ENCODE results near the gene SMG6. TPM values are rescaled to one million over a fixed set of nuclear protein-coding genes. Genes with fewer than 3 reads are reported as not detected.

Gene SMG6
- total and polyA plus RNA-seq, 4 experiments from 2014 or later, result 3.8 to 58.5 (median 30.6) TPM

DNA sequence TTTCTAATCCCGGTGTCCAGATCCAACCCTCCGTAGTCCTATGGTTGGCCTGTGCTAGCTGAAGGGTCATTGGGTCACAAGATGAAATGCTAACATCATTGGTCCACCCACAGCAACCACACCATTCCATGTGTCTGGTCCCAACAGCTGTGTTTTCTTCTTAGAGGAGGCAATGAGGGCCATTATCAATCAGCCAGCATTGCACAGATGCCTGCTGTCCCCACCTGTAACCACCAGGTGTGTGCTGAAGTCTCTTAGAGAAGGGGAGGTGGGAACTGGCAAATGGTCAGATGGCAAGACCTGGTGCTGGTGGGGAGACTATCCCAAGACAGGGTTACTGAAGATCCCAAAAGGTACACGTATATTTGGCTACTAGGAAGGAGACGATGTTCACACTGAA lies 211.3 kb downstream of the SMG6 start:
- peak overlapping the region in 6 of 7 donors; percentile 16 to 81 (median 46) for H3K27ac Mint-ChIP-seq
- DNase-seq, result no peak

DNA sequence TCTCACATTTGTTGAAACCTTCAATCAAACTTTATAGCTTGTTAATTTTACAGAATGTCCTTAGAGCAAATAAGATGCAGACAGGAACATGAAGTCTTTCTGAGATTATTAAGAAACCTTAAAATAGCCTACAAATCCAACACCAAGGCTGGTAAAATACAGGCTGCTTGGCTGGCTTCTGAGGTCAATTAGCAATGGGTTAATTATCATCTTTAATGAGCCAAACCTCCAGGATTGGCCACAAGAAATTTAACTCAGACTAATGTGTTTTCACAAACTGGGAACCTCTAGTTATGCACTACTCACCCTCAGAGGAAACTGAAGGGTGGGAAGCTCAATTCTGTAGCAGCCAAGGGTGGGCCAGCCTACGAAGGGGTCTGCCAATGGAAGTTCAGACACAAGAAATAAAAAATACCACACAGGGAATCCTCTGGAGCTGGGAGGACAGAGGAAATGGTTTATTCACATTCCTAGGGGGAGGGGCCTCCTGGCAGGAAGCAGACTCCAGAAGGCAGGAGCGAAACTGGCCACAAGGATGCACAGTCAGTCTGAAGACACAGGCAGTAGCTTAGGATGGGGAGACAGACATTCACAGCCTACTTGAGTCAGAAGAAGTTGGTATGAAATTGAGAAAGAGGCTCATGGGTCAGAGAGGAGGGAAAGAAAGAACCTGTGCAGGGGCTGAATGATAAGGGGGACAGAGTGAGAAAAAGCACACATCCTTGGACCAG lies 212.6 kb downstream of the SMG6 start:
- DNase-seq, result no peak
- H3K4me1 Mint-ChIP-seq, result peaks cover 38 to 62% (median 51%) of the 10 kb centered on the region in 4 donors
- H3K4me1 ChIP-seq (ENCODE audit: insufficient read depth, low read length), result peaks cover 50% of the 10 kb centered on the region
- intact Hi-C loops (cut with micrococcal nuclease), result no loop called here
- peaks cover 0 to 1% (median 0%) of the 10 kb centered on the region in 8 donors for H3K9me3 Mint-ChIP-seq
- H3K27ac ChIP-seq (ENCODE audit: low read depth, low read length), result peak overlapping the region; percentile 58
- ChIA-PET CTCF (ENCODE audit: partially characterized antibody) (interaction anchor here (0.9 to 4.0 kb wide), 6 partner anchors 8 to 209 kb away, joined by 3 to 42 read pairs (median 6); partner anchors contain the start of gene HIC1), POLR2A (ENCODE audit: partially characterized antibody) (interaction anchor here (1.0 to 3.2 kb wide), 9 partner anchors 11 to 212 kb away, joined by 3 to 26 read pairs (median 6); partner anchors contain the start of genes HIC1, SMG6 and SRR)
- no peak overlapping the region for H3K4me3 ChIP-seq (ENCODE audit: low read length in 2 of 2)
- H3K27me3 ChIP-seq (ENCODE audit: insufficient read depth, low read length), result no peaks in the 10 kb centered on the region
- H3K36me3 ChIP-seq (ENCODE audit: insufficient read depth, low read length), result no peaks in the 10 kb centered on the region
- no peaks in the 10 kb centered on the region for H3K27me3 Mint-ChIP-seq
- peak overlapping the region; percentile 90 to 100 (median 94) for H3K4me3 Mint-ChIP-seq
- H3K27ac Mint-ChIP-seq, result peak overlapping the region in 6 of 7 donors; percentile 62 to 97 (median 95)
- H3K36me3 Mint-ChIP-seq, result peaks cover 3 to 9% of the 10 kb centered on the region in 2 donors
- H3K9me3 ChIP-seq (ENCODE audit: control insufficient read depth in 1 of 2, low read length in 2 of 2), result no peaks in the 10 kb centered on the region

More for the DNA sequence above, 211.3 kb downstream of the SMG6 start:
- H3K27me3 ChIP-seq (ENCODE audit: insufficient read depth, low read length), result no peaks in the 10 kb centered on the region
- intact Hi-C loops (cut with micrococcal nuclease), result no loop called here
- peak overlapping the region in 4 of 8 donors; percentile 9 to 70 (median 65) for H3K4me3 Mint-ChIP-seq
- peaks cover 0 to 9% of the 10 kb centered on the region in 2 donors for H3K36me3 Mint-ChIP-seq
- H3K9me3 ChIP-seq (ENCODE audit: control insufficient read depth in 1 of 2, low read length in 2 of 2), result no peaks in the 10 kb centered on the region
- peaks cover 41% of the 10 kb centered on the region for H3K4me1 ChIP-seq (ENCODE audit: insufficient read depth, low read length)
- no peaks in the 10 kb centered on the region for H3K27me3 Mint-ChIP-seq
- no peak overlapping the region for H3K27ac ChIP-seq (ENCODE audit: low read depth, low read length)
- H3K9me3 Mint-ChIP-seq, result peaks cover 0 to 1% (median 0%) of the 10 kb centered on the region in 8 donors
- CTCF ChIA-PET (ENCODE audit: partially characterized antibody), result interaction anchor here (0.7 kb wide), 1 partner anchor 130 kb away, joined by 4 read pairs; no protein-coding TSS in a partner anchor
- POLR2A ChIA-PET (ENCODE audit: partially characterized antibody), result no interaction called here
- no peak overlapping the region for H3K4me3 ChIP-seq (ENCODE audit: low read length in 2 of 2)
- peaks cover 36 to 53% (median 43%) of the 10 kb centered on the region in 4 donors for H3K4me1 Mint-ChIP-seq
- H3K36me3 ChIP-seq (ENCODE audit: insufficient read depth, low read length), result no peaks in the 10 kb centered on the region

GRCh38 chr17:2090210-2090641 lies 213.4 kb downstream of the SMG6 start:
- intact Hi-C loops (cut with micrococcal nuclease), result no loop called here
- H3K9me3 ChIP-seq (ENCODE audit: control insufficient read depth in 1 of 2, low read length in 2 of 2), result no peaks in the 10 kb centered on the region
- H3K36me3 ChIP-seq (ENCODE audit: insufficient read depth, low read length), result peaks cover 5% of the 10 kb centered on the region
- POLR2A ChIA-PET (ENCODE audit: partially characterized antibody), result interaction anchor here (0.9 to 3.2 kb wide), 13 partner anchors 11 to 246 kb away, joined by 3 to 26 read pairs (median 4); partner anchors contain the start of genes HIC1, SMG6, SRR and TSR1
- peak overlapping the region in 1 of 2 donors; percentile 91 for H3K4me3 ChIP-seq (ENCODE audit: low read length in 2 of 2)
- peak overlapping the region; percentile 90 to 100 (median 94) for H3K4me3 Mint-ChIP-seq
- peak overlapping the region; percentile 71 to 99 (median 97) for H3K27ac Mint-ChIP-seq
- CTCF ChIA-PET (ENCODE audit: partially characterized antibody), result interaction anchor here (1.1 to 4.0 kb wide), 4 partner anchors 13 to 169 kb away, joined by 3 to 42 read pairs (median 16); partner anchors contain the start of gene HIC1
- peaks cover 41 to 62% (median 51%) of the 10 kb centered on the region in 4 donors for H3K4me1 Mint-ChIP-seq
- H3K4me1 ChIP-seq (ENCODE audit: insufficient read depth, low read length), result peaks cover 50% of the 10 kb centered on the region
- no peaks in the 10 kb centered on the region for H3K27me3 ChIP-seq (ENCODE audit: insufficient read depth, low read length)
- H3K27ac ChIP-seq (ENCODE audit: low read depth, low read length), result peak overlapping the region; percentile 58
- H3K9me3 Mint-ChIP-seq, result peaks cover 0 to 1% (median 0%) of the 10 kb centered on the region in 8 donors
- H3K36me3 Mint-ChIP-seq, result peaks cover 10 to 13% of the 10 kb centered on the region in 2 donors
- no peaks in the 10 kb centered on the region for H3K27me3 Mint-ChIP-seq
- DNase-seq, result peak in 1 of 5 donors; percentile 46

- intact Hi-C loops (cut with micrococcal nuclease), result loop anchor here (10.0 kb wide), 1 partner anchor 56 kb away; no protein-coding TSS in a partner anchor
- CTCF ChIA-PET (ENCODE audit: partially characterized antibody), result interaction anchor here (0.9 to 4.0 kb wide), 9 partner anchors 11 to 196 kb away, joined by 3 to 42 read pairs (median 6); partner anchors contain the start of gene HIC1
- POLR2A ChIA-PET (ENCODE audit: partially characterized antibody), result interaction anchor here (0.6 to 3.2 kb wide), 15 partner anchors 13 to 527 kb away, joined by 3 to 26 read pairs (median 3); partner anchors contain the start of genes HIC1, PITPNA and TSR1
- peaks cover 19 to 20% of the 10 kb centered on the region in 2 donors for H3K36me3 Mint-ChIP-seq
- DNase-seq, result no peak
- peak overlapping the region; percentile 71 to 99 (median 97) for H3K27ac Mint-ChIP-seq
- Histone ChIP-seq H3K36me3 (ENCODE audit: insufficient read depth, low read length) (peaks cover 7% of the 10 kb centered on the region), H3K27ac (ENCODE audit: low read depth, low read length) (peak overlapping the region; percentile 58), H3K9me3 (ENCODE audit: control insufficient read depth in 1 of 2, low read length in 2 of 2) (no peaks in the 10 kb centered on the region), H3K27me3 (ENCODE audit: insufficient read depth, low read length) (no peaks in the 10 kb centered on the region), H3K4me1 (ENCODE audit: insufficient read depth, low read length) (peaks cover 51% of the 10 kb centered on the region), H3K4me3 (ENCODE audit: low read length in 2 of 2) (peak overlapping the region; percentile 62 to 91)
- peak overlapping the region; percentile 90 to 100 (median 94) for H3K4me3 Mint-ChIP-seq
- peaks cover 0 to 1% (median 0%) of the 10 kb centered on the region in 8 donors for H3K9me3 Mint-ChIP-seq
- H3K4me1 Mint-ChIP-seq, result peaks cover 41 to 67% (median 55%) of the 10 kb centered on the region in 4 donors
- H3K27me3 Mint-ChIP-seq, result no peaks in the 10 kb centered on the region
These were observed 214.6 kb downstream of the SMG6 start for GRCh38 chr17:2089021-2089422.

DNA sequence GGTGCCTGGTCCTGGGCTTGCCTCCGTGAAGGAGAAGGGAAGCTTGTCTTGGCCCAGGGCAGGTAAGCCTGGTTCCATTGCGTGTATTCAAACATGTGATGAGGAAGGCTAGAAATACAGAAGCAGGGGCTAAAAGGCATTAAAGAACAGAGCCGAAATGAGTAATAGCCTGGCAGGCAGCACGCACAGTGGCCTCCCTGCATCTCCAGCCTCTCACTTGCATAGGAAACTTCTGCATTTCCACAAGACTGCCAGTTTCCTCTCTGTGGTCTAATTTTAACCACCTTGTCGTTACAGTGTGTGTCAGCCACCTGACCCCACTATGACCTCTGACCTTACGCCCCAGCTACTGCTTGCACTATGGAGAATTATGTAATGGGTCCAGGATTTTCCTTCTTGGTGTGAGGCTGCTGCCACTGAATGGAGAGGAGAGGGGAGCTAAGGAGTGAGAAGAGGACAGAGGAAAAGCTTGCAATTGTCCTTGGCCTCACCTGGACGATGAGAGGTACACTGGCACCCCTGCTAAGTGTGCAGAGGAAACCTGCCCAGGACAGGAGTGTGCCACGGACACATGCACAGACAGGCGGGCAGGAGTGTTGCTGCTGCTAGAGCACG lies 215.9 kb downstream of the SMG6 start:
- peak; percentile 32 to 78 (median 43) for DNase-seq
- Histone ChIP-seq H3K9me3 (ENCODE audit: control insufficient read depth in 1 of 2, low read length in 2 of 2) (no peaks in the 10 kb centered on the region), H3K4me1 (ENCODE audit: insufficient read depth, low read length) (peaks cover 55% of the 10 kb centered on the region), H3K4me3 (ENCODE audit: low read length in 2 of 2) (no peak overlapping the region), H3K27me3 (ENCODE audit: insufficient read depth, low read length) (no peaks in the 10 kb centered on the region), H3K36me3 (ENCODE audit: insufficient read depth, low read length) (peaks cover 7% of the 10 kb centered on the region), H3K27ac (ENCODE audit: low read depth, low read length) (no peak overlapping the region)
- H3K4me1 Mint-ChIP-seq, result peaks cover 41 to 72% (median 57%) of the 10 kb centered on the region in 4 donors
- POLR2A ChIA-PET (ENCODE audit: partially characterized antibody), result interaction anchor here (0.9 to 1.0 kb wide), 3 partner anchors 19 to 32 kb away, joined by 3 read pairs; no protein-coding TSS in a partner anchor
- H3K4me3 Mint-ChIP-seq, result peak overlapping the region in 7 of 8 donors; percentile 32 to 82 (median 65)
- intact Hi-C loops (cut with micrococcal nuclease), result loop anchor here (10.0 kb wide), 1 partner anchor 57 kb away; no protein-coding TSS in a partner anchor
- H3K9me3 Mint-ChIP-seq, result peaks cover 0 to 1% (median 0%) of the 10 kb centered on the region in 8 donors
- peaks cover 27 to 29% of the 10 kb centered on the region in 2 donors for H3K36me3 Mint-ChIP-seq
- no peaks in the 10 kb centered on the region for H3K27me3 Mint-ChIP-seq
- CTCF ChIA-PET (ENCODE audit: partially characterized antibody), result interaction anchor here (0.5 to 4.0 kb wide), 6 partner anchors 15 to 195 kb away, joined by 3 to 25 read pairs (median 4); partner anchors contain the start of gene HIC1
- H3K27ac Mint-ChIP-seq, result peak overlapping the region; percentile 71 to 93 (median 88)

DNA sequence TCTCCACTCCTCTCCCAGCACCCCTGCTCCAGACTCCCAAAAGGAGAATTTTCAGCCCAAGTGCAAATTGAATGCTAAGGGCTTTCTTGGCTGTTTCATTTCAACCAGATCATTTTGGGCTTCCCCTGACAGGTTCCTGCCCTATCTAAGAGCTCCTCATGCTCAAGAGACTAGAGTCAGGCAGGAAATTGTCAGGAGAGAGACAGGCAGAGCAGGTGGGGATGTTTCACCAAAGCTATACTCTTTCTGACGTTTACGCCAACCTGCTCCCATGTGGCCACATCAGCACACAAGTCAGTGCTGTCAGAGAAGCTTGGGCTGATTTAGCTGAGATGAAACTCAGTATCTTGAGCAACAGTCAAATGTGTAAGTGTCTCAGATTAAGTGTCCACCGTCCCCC lies 217.3 kb downstream of the SMG6 start:
- CTCF ChIA-PET (ENCODE audit: partially characterized antibody), result interaction anchor here (1.2 to 1.6 kb wide), 2 partner anchors 28 to 159 kb away, joined by 4 to 6 read pairs; no protein-coding TSS in a partner anchor
- POLR2A ChIA-PET (ENCODE audit: partially characterized antibody), result no interaction called here
- intact Hi-C loops (cut with micrococcal nuclease), result loop anchor here (10.0 kb wide), 1 partner anchor 58 kb away; no protein-coding TSS in a partner anchor
- no peaks in the 10 kb centered on the region for H3K9me3 ChIP-seq (ENCODE audit: control insufficient read depth in 1 of 2, low read length in 2 of 2)
- peaks cover 36 to 64% (median 55%) of the 10 kb centered on the region in 4 donors for H3K4me1 Mint-ChIP-seq
- peaks cover 51% of the 10 kb centered on the region for H3K4me1 ChIP-seq (ENCODE audit: insufficient read depth, low read length)
- H3K27me3 Mint-ChIP-seq, result no peaks in the 10 kb centered on the region
- H3K36me3 ChIP-seq (ENCODE audit: insufficient read depth, low read length), result peaks cover 17% of the 10 kb centered on the region
- H3K27ac ChIP-seq (ENCODE audit: low read depth, low read length), result no peak overlapping the region
- no peak overlapping the region for H3K4me3 ChIP-seq (ENCODE audit: low read length in 2 of 2)
- H3K27ac Mint-ChIP-seq, result peak overlapping the region in 2 of 7 donors; percentile 42 to 57
- H3K4me3 Mint-ChIP-seq, result no peak overlapping the region
- peaks cover 0 to 1% (median 0%) of the 10 kb centered on the region in 8 donors for H3K9me3 Mint-ChIP-seq
- DNase-seq, result no peak
- peaks cover 37 to 39% of the 10 kb centered on the region in 2 donors for H3K36me3 Mint-ChIP-seq
- H3K27me3 ChIP-seq (ENCODE audit: insufficient read depth, low read length), result no peaks in the 10 kb centered on the region

All from CD4-positive, alpha-beta memory T cell (primary cell).